OCI-LY3 (cell line): ENCODE data around the gene PIGS.
A peak's percentile ranks its signal among the peaks of the same experiment; 100 is the strongest.

ENCODE experiments used
- H2AFZ ChIP-seq: fragments of 200-600, 300-600 bp; shearing (Covaris generic); 2 replicates; pipeline ENCODE4 v1.6.0; 2014; ENCODE audit warnings: antibody characterized with exemption, low read depth, low read length
- H3K27ac ChIP-seq: fragments of 200-600, 300-600 bp; sonication (generic); 2 replicates; pipeline ENCODE4 v1.5.1; 2014; ENCODE audit warnings: mild to moderate bottlenecking, low read length, moderate library complexity, mixed read lengths
- H3K27me3 ChIP-seq: fragments of 200-600, 300-600 bp; sonication (generic); 2 replicates; pipeline ENCODE4 v1.6.1; 2014; ENCODE audit warnings: low read depth, low read length, mixed read lengths
- H3K36me3 ChIP-seq: fragments of 200-600, 300-600 bp; sonication (generic); replicated peaks from 2 replicates; pipeline ENCODE3; 2014; ENCODE audit warnings: low read depth, low read length, mixed read lengths
- H3K4me1 ChIP-seq: fragments of 300-600, 200-600 bp; sonication (generic); 2 replicates; pipeline ENCODE4 v1.6.1; 2014; ENCODE audit warnings: low read length, mixed read lengths
- H3K4me2 ChIP-seq: fragments of 200-600, 300-600 bp; sonication (generic); 2 replicates; pipeline ENCODE4 v1.6.1; 2014; ENCODE audit warnings: low read length, mixed read lengths
- H3K4me3 ChIP-seq: fragments of 300-600, 200-600 bp; sonication (generic); 2 replicates; pipeline ENCODE4 v1.5.1; 2014; ENCODE audit warnings: antibody characterized with exemption, mild to moderate bottlenecking, low read length, moderate library complexity
- H3K79me2 ChIP-seq: fragments of 300-600, 200-600 bp; shearing (Covaris generic); 2 replicates; pipeline ENCODE4 v1.6.1; 2014; ENCODE audit warnings: mild to moderate bottlenecking, low read length, mixed read lengths
- H3K9ac ChIP-seq: fragments of 300-600, 200-600 bp; shearing (Covaris generic); 2 replicates; pipeline ENCODE4 v1.6.0; 2014; ENCODE audit warnings: mild to moderate bottlenecking, low read length, moderate library complexity
- H3K9me3 ChIP-seq: fragments of 200-600, 300-600 bp; shearing (Covaris generic); 2 replicates; pipeline ENCODE4 v1.6.1; 2014; ENCODE audit warnings: low read length, mixed read lengths; ENCODE audit not compliant: insufficient read depth
- H4K20me1 ChIP-seq: fragments of 200-600, 300-600 bp; sonication (generic); 2 replicates; pipeline ENCODE4 v1.6.1; 2016; ENCODE audit warnings: low read length, mixed read lengths; ENCODE audit not compliant: insufficient read depth
- CTCF ChIP-seq: fragments of 200-600, 300-600 bp; sonication (generic); IDR thresholded peaks from 2 replicates; pipeline ENCODE4 v1.5.1; 2014; ENCODE audit warnings: antibody characterized with exemption, low read length, low read depth
- EZH2phosphoT487 ChIP-seq: fragments of 200-600 bp; shearing (Covaris generic); IDR thresholded peaks from 2 replicates; pipeline ENCODE4 v1.6.1; 2018; ENCODE audit warnings: antibody characterized with exemption, mixed run types, low read depth

Gene PIGS

DNA sequence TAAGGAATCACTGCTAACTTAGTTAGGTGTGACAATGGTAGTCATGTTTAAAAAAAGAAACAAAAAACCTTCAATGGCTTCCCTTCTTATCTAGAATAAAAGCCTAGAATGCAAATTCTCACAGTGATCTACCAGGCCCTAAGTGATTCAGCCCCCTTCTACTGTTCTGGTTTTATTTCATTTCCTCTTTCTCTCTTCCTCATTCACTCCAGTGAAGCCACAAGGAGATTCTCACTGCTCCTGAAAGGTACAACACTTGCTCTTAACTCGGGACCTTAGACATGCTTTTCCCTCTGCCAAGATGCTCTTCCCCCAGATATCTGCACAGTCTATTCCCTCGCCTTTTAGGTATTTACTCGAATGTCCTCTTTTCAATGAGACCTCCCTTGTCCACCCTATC lies 3.7 kb downstream of the PIGS start:
- Histone ChIP-seq H4K20me1 (peaks cover 5% of the 10 kb centered on the region), H3K79me2 (peaks cover 33% of the 10 kb centered on the region)

GRCh38 chr17:28563475-28563874 lies 7.8 kb downstream of the PIGS start:
- no peak overlapping the region for H2AFZ ChIP-seq

More for the DNA sequence above, 3.7 kb downstream of the PIGS start:
- H3K27me3 ChIP-seq: no peaks in the 10 kb centered on the region
- peaks cover 20% of the 10 kb centered on the region for H3K36me3 ChIP-seq
- no peaks in the 10 kb centered on the region for H3K9me3 ChIP-seq
- no peak overlapping the region for H2AFZ ChIP-seq
- H3K4me1 ChIP-seq: peaks cover 36% of the 10 kb centered on the region
- peak overlapping the region; percentile 52 for H3K4me3 ChIP-seq
- peak overlapping the region; percentile 41 for H3K27ac ChIP-seq
- peak overlapping the region; percentile 71 for H3K4me2 ChIP-seq
- TF ChIP-seq EZH2phosphoT487: no peak
- TF ChIP-seq CTCF: no peak
- no peak overlapping the region for H3K9ac ChIP-seq

DNA sequence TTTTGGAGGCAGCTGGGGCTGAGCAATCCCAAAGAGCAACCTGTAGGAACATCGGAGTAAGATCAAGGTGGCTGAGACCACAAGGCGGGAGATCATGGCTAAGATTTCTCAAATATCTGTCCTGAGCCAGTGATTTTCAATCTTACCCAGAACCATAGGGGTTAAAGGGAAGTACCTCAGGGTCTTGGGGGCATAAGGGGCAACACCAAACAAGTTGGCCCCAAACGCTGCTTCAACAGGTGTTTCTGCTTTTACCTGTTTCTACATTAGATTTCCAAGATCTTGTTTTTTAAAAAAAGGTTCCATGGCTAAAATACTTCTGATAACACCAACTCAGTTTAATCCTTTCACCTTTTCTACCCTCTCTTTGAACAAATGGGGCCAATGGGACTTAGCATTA lies 16.3 kb downstream of the PIGS start:
- Histone ChIP-seq H3K4me1 (peaks cover 41% of the 10 kb centered on the region), H2AFZ (no peak overlapping the region), H3K9ac (no peak overlapping the region), H4K20me1 (0 out of 2 replicates have a peak, but pooled peaks cover 3% of the 10 kb centered on the region), H3K4me2 (no peak overlapping the region), H3K4me3 (no peak overlapping the region), H3K9me3 (no peaks in the 10 kb centered on the region), H3K79me2 (peaks cover 24% of the 10 kb centered on the region), H3K36me3 (peaks cover 67% of the 10 kb centered on the region), H3K27ac (no peak overlapping the region), H3K27me3 (no peaks in the 10 kb centered on the region)
- TF ChIP-seq EZH2phosphoT487 (no peak), CTCF (no peak)

More at GRCh38 chr17:28563475-28563874, 7.8 kb downstream of the PIGS start:
- Histone ChIP-seq H3K4me3 (no peak overlapping the region), H3K4me2 (no peak overlapping the region), H3K9ac (no peak overlapping the region), H3K36me3 (peaks cover 34% of the 10 kb centered on the region), H3K27me3 (no peaks in the 10 kb centered on the region), H3K9me3 (no peaks in the 10 kb centered on the region), H3K27ac (no peak overlapping the region), H4K20me1 (peaks cover 7% of the 10 kb centered on the region), H3K4me1 (peaks cover 24% of the 10 kb centered on the region), H3K79me2 (peaks cover 21% of the 10 kb centered on the region)
- no peak for TF ChIP-seq CTCF
- no peak for TF ChIP-seq EZH2phosphoT487

DNA sequence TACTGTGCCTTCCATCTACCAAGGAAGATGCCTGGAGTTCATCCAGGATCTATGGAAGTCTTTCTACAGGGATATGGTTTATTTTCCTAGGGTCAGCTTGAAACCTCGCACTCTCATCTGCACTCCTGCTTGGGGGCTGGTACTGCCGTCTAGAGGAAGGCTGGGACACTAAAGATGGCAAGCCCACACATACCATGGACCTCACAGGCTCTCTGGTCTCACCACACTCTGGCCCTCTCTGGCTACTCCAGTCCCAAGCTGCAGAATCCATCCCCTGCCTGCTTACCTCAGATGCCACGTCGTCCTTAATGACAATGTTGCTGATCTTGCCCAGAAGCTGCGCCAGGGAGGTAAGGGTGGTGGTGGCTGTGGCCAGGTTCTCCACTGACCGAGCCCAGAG lies 16.8 kb downstream of the PIGS start:
- Histone ChIP-seq H3K4me1 (peaks cover 46% of the 10 kb centered on the region), H3K27ac (no peak overlapping the region), H3K9ac (no peak overlapping the region), H3K27me3 (no peaks in the 10 kb centered on the region), H3K79me2 (peaks cover 29% of the 10 kb centered on the region), H2AFZ (no peak overlapping the region), H3K4me3 (no peak overlapping the region), H3K36me3 (peaks cover 64% of the 10 kb centered on the region), H4K20me1 (0 out of 2 replicates have a peak, but pooled peaks cover 3% of the 10 kb centered on the region), H3K9me3 (no peaks in the 10 kb centered on the region), H3K4me2 (no peak overlapping the region)
- no peak for TF ChIP-seq CTCF
- no peak for TF ChIP-seq EZH2phosphoT487
